Stimulated activated naive CD8-positive, alpha-beta T cell treated with anti-CD3 and anti-CD28 coated beads, Interleukin-15, amount 100 ng/mL, for 72 hours (primary cell): ENCODE measurements around the gene PIK3R3.
A peak's percentile ranks its signal among the peaks of the same experiment; 100 is the strongest.
"Not testable (repeated sequence)": the region's sequence is repeated elsewhere in the genome, so short reads cannot be mapped to it uniquely, and the experiment has no call there.

Source experiments
- ATAC-seq: fragments of 150-1000 bp; cut with Tn5 transposase; 2 replicates; pipeline ENCODE4 v1.10.0; 2021; ENCODE audit warnings: mild to moderate bottlenecking, moderate library complexity
- DNase-seq, 2 donors: peaks; one replicate each; pipeline ENCODE4 v3.0.0; 2021 to 2022
- H3K27ac Mint-ChIP-seq, 2 donors: one replicate each; pipeline ENCODE4 v1.8.0; 2022; ENCODE audit warnings: mild to moderate bottlenecking in 2 of 2, mixed read lengths in 2 of 2, moderate library complexity in 2 of 2
- H3K27me3 Mint-ChIP-seq: one replicate; pipeline ENCODE4 v1.8.0; 2022; ENCODE audit warnings: mixed read lengths
- H3K4me1 Mint-ChIP-seq: one replicate; pipeline ENCODE4 v1.8.0; 2022; ENCODE audit warnings: mild to moderate bottlenecking, mixed read lengths
- H3K4me3 Mint-ChIP-seq, 2 donors: one replicate each; pipeline ENCODE4 v1.8.0; 2022; ENCODE audit warnings: mild to moderate bottlenecking in 2 of 2, mixed read lengths in 2 of 2, moderate library complexity in 1 of 2
- H3K9me3 Mint-ChIP-seq, 2 donors: one replicate each; pipeline ENCODE4 v1.8.0; 2022; ENCODE audit warnings: mixed read lengths in 2 of 2

Gene PIK3R3

GRCh38 chr1:46068525-46068924 lies 63.9 kb downstream of the PIK3R3 start:
- no peak for DNase-seq
- H3K4me3 Mint-ChIP-seq = no peak overlapping the region
- ATAC-seq = no peak
- no peaks in the 10 kb centered on the region for H3K27me3 Mint-ChIP-seq
- H3K4me1 Mint-ChIP-seq = peaks cover 14% of the 10 kb centered on the region
- H3K27ac Mint-ChIP-seq = no peak overlapping the region
- H3K9me3 Mint-ChIP-seq = no peaks in the 10 kb centered on the region

- no peak overlapping the region for H3K27ac Mint-ChIP-seq
- ATAC-seq = no peak
- H3K27me3 Mint-ChIP-seq = no peaks in the 10 kb centered on the region
- H3K9me3 Mint-ChIP-seq = no peaks in the 10 kb centered on the region
- DNase-seq = no peak
- peaks cover 23% of the 10 kb centered on the region for H3K4me1 Mint-ChIP-seq
- no peak overlapping the region for H3K4me3 Mint-ChIP-seq
Measured at GRCh38 chr1:46067652-46068051, 64.8 kb downstream of the PIK3R3 start.

- ATAC-seq (peak; percentile 79), DNase-seq (no peak)
- H3K4me3 Mint-ChIP-seq = peak overlapping the region; percentile 36 to 50
- H3K27ac Mint-ChIP-seq = peak overlapping the region in 1 of 2 donors; percentile 87
- H3K4me1 Mint-ChIP-seq = peaks cover 25% of the 10 kb centered on the region
- H3K9me3 Mint-ChIP-seq = no peaks in the 10 kb centered on the region
- no peaks in the 10 kb centered on the region for H3K27me3 Mint-ChIP-seq
Measured at GRCh38 chr1:46065405-46065804, 67.0 kb downstream of the PIK3R3 start.

- ATAC-seq (no peak), DNase-seq (no peak)
- H3K4me1 Mint-ChIP-seq = peaks cover 25% of the 10 kb centered on the region
- H3K4me3 Mint-ChIP-seq = peak overlapping the region in 1 of 2 donors; percentile 12
- H3K27me3 Mint-ChIP-seq = no peaks in the 10 kb centered on the region
- no peaks in the 10 kb centered on the region for H3K9me3 Mint-ChIP-seq
- H3K27ac Mint-ChIP-seq = no peak overlapping the region
Measured at GRCh38 chr1:46064708-46065107, 67.7 kb downstream of the PIK3R3 start.

- ATAC-seq (peak; percentile 53), DNase-seq (peak; percentile 7 to 32)
- no peak overlapping the region for H3K27ac Mint-ChIP-seq
- no peaks in the 10 kb centered on the region for H3K27me3 Mint-ChIP-seq
- no peak overlapping the region for H3K4me3 Mint-ChIP-seq
- peaks cover 25% of the 10 kb centered on the region for H3K4me1 Mint-ChIP-seq
- no peaks in the 10 kb centered on the region for H3K9me3 Mint-ChIP-seq
Measured at GRCh38 chr1:46062651-46063319, 69.6 kb downstream of the PIK3R3 start.

GRCh38 chr1:46061146-46061545 lies 71.3 kb downstream of the PIK3R3 start:
- DNase-seq = no peak
- Mint-ChIP-seq H3K9me3 (no peaks in the 10 kb centered on the region), H3K27me3 (no peaks in the 10 kb centered on the region), H3K4me3 (no peak overlapping the region), H3K27ac (no peak overlapping the region), H3K4me1 (peaks cover 25% of the 10 kb centered on the region)
- no peak for ATAC-seq

GRCh38 chr1:46058936-46059335 lies 73.5 kb downstream of the PIK3R3 start:
- Mint-ChIP-seq H3K4me3 (no peak overlapping the region), H3K27me3 (no peaks in the 10 kb centered on the region), H3K9me3 (no peaks in the 10 kb centered on the region), H3K27ac (no peak overlapping the region), H3K4me1 (peaks cover 15% of the 10 kb centered on the region)
- no peak for ATAC-seq
- DNase-seq = no peak

GRCh38 chr1:46057781-46058180 lies 74.6 kb downstream of the PIK3R3 start:
- Mint-ChIP-seq H3K4me1 (peaks cover 4% of the 10 kb centered on the region), H3K27me3 (no peaks in the 10 kb centered on the region), H3K4me3 (no peak overlapping the region), H3K9me3 (no peaks in the 10 kb centered on the region), H3K27ac (no peak overlapping the region)
- no peak for DNase-seq
- no peak for ATAC-seq

GRCh38 chr1:46057215-46057614 lies 75.2 kb downstream of the PIK3R3 start:
- not testable (repeated sequence) for H3K4me3 Mint-ChIP-seq

GRCh38 chr1:46056325-46056724 lies 76.1 kb downstream of the PIK3R3 start:
- Mint-ChIP-seq H3K27ac (no peak overlapping the region), H3K27me3 (no peaks in the 10 kb centered on the region), H3K4me1 (no peaks in the 10 kb centered on the region), H3K9me3 (no peaks in the 10 kb centered on the region), H3K4me3 (no peak overlapping the region)
- DNase-seq = no peak
- ATAC-seq = no peak

More at GRCh38 chr1:46057215-46057614, 75.2 kb downstream of the PIK3R3 start:
- DNase-seq, H3K27me3 Mint-ChIP-seq, H3K4me1 Mint-ChIP-seq, ATAC-seq, H3K27ac Mint-ChIP-seq, H3K9me3 Mint-ChIP-seq: not testable (repeated sequence)

GRCh38 chr1:46053734-46054133 lies 78.7 kb downstream of the PIK3R3 start:
- no peak overlapping the region for H3K4me3 Mint-ChIP-seq
- no peaks in the 10 kb centered on the region for H3K4me1 Mint-ChIP-seq

GRCh38 chr1:46044116-46044515 lies 88.3 kb downstream of the PIK3R3 start:
- Mint-ChIP-seq H3K4me1 (peaks cover 8% of the 10 kb centered on the region), H3K9me3 (no peaks in the 10 kb centered on the region), H3K27ac (no peak overlapping the region), H3K27me3 (no peaks in the 10 kb centered on the region), H3K4me3 (no peak overlapping the region)
- ATAC-seq (no peak), DNase-seq (no peak)

More at GRCh38 chr1:46053734-46054133, 78.7 kb downstream of the PIK3R3 start:
- no peak for ATAC-seq
- Mint-ChIP-seq H3K27ac (no peak overlapping the region), H3K9me3 (no peaks in the 10 kb centered on the region), H3K27me3 (no peaks in the 10 kb centered on the region)
- no peak for DNase-seq

GRCh38 chr1:46043458-46044017 lies 88.9 kb downstream of the PIK3R3 start:
- Mint-ChIP-seq H3K27ac (no peak overlapping the region), H3K9me3 (no peaks in the 10 kb centered on the region), H3K4me3 (no peak overlapping the region), H3K27me3 (no peaks in the 10 kb centered on the region), H3K4me1 (peaks cover 8% of the 10 kb centered on the region)
- DNase-seq (no peak), ATAC-seq (no peak)

GRCh38 chr1:46041974-46042373 lies 90.5 kb downstream of the PIK3R3 start:
- ATAC-seq = no peak
- Mint-ChIP-seq H3K27me3 (no peaks in the 10 kb centered on the region), H3K4me1 (peaks cover 8% of the 10 kb centered on the region), H3K9me3 (no peaks in the 10 kb centered on the region), H3K27ac (no peak overlapping the region), H3K4me3 (no peak overlapping the region)
- DNase-seq = no peak

- Mint-ChIP-seq H3K4me1 (peaks cover 8% of the 10 kb centered on the region), H3K4me3 (no peak overlapping the region), H3K27me3 (no peaks in the 10 kb centered on the region), H3K27ac (no peak overlapping the region), H3K9me3 (no peaks in the 10 kb centered on the region)
- DNase-seq (no peak), ATAC-seq (no peak)
Measured at GRCh38 chr1:46041551-46041950, 90.9 kb downstream of the PIK3R3 start.

GRCh38 chr1:46039571-46040052 lies 92.8 kb downstream of the PIK3R3 start:
- peaks cover 8% of the 10 kb centered on the region for H3K4me1 Mint-ChIP-seq
- no peak for DNase-seq
- no peak overlapping the region for H3K27ac Mint-ChIP-seq
- H3K27me3 Mint-ChIP-seq = no peaks in the 10 kb centered on the region
- no peaks in the 10 kb centered on the region for H3K9me3 Mint-ChIP-seq
- H3K4me3 Mint-ChIP-seq = no peak overlapping the region
- ATAC-seq = no peak
